Testis (tissue), 3 donors: ENCODE data around the gene EPM2A. TPM values are rescaled to one million over a fixed set of nuclear protein-coding genes. Genes with fewer than 3 reads are reported as not detected.

Experiments
- DNase-seq: peaks from one replicate; pipeline ENCODE4 v3.0.0-alpha.2; 2019
- H3K27ac ChIP-seq, 2 donors: fragments of 200-600 bp; sonication (generic); one replicate each; pipeline ENCODE4 v1.5.1; 2019
- H3K27me3 ChIP-seq: fragments of 200-600 bp; sonication (generic); one replicate; pipeline ENCODE4 v1.5.1; 2019
- H3K36me3 ChIP-seq: fragments of 200-600 bp; sonication (generic); one replicate; pipeline ENCODE4 v1.5.1; 2017; ENCODE audit warnings: low read depth; ENCODE audit errors: missing control alignments
- H3K4me1 ChIP-seq: fragments of 200-600 bp; sonication (generic); one replicate; pipeline ENCODE4 v1.5.1; 2019
- H3K4me3 ChIP-seq, 2 donors: fragments of 200-600 bp; sonication (generic); one replicate each; pipeline ENCODE4 v1.5.1; 2017 to 2019
- H3K9me3 ChIP-seq: fragments of 200-600 bp; sonication (generic); one replicate; pipeline ENCODE4 v1.5.1; 2017
- POLR2A ChIP-seq: fragments of 450-650 bp; IDR thresholded peaks from one replicate; pipeline ENCODE4 v1.6.1; 2017; ENCODE audit warnings: antibody characterized with exemption, mild to moderate bottlenecking, moderate library complexity
- WGBS, 2 donors: methylation state at CpG; one replicate each; pipeline ENCODE4 v1.1.5; 2018; 5-methylcytosine and 5-hydroxymethylcytosine counted together
- intact Hi-C: fragments of 100-400 bp; cut with DNase I; formaldehyde crosslinking; loops from one replicate; pipeline ENCODE4 v1.15.1; 2023; ENCODE audit warnings: low total_unique reads
- polyA plus RNA-seq: library from polyadenylated mRNA; stranded (reverse); fragments of 350-450 nt; fragmentation: Illumina TruSeq; extraction: RNeasy Lipid Tissue Mini Kit (QIAGEN cat#74804); gene quantifications from one replicate; pipeline ENCODE4 v1.2.3, GENCODE V29; 2014; ENCODE audit warnings: low read depth, low replicate concordance; ENCODE audit not compliant: insufficient read depth
- total RNA-seq, 2 donors: library from RNA; depleted of rRNA; stranded (reverse); fragments of >200 nt; gene quantifications; one replicate each; pipeline ENCODE4 v1.2.3, GENCODE V29; 2016
- TF ChIP-seq, protein P1 (sequence below), 3 experiments: fragments of 450-650 bp in 2 of 3; fragments of 200-600 bp in 1 of 3; sonication (generic) in 1 of 3; IDR thresholded peaks; one replicate each; pipeline ENCODE4 v1.5.1; 2016 to 2019; ENCODE audit warnings: antibody characterized with exemption in 3 of 3, mild to moderate bottlenecking in 2 of 3, moderate library complexity in 1 of 3

EPM2A gene
- total and polyA plus RNA-seq, 3 donors from 2014 or later = 20.8 to 29.2 (median 25.4) TPM

DNA sequence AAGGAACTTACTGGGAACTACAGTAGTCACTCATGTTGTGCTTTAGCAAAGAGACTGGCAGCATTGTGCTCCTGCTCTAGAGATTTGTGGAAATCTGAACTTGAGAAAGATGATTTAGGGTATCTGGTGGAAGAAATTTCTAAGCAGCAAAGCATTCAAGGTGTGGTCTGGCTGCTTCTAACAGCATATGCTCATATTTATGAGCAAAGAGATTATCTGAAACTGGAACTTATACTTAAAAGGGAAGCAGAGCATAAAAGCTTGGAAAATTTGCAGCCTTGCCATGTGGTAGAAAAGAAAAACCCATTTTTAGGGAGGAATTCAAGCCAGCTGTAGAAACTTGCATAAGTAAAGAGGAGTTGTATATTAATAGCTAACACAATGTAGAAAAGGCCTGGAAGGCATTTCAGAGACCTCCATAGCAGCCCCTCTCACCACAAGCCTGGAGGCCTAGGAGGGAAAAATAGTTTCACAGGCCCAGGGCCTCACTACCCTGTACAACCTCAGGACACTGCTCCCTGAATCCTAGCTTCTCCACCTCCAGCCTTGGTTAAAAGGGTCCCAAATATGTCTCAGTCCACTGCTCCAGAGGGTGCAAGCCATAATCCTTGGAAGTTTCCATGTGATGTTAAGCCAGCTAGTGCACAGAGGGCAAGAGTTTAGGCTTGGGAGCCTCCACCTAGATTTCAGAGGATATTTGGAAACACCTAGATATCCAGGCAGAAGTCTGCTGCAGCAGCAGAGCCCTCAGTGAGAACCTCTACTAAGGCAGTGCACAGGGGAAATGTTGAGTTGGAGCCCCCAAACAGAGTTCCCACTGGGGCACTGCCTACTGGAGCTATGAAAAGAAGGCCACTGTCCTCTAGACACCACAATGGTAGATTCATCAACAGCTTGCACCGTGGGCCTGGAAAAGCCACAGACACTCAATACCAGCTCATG is 6.6 kb downstream of the EPM2A start:
- peaks cover 3% of the 10 kb centered on the region for H3K4me1 ChIP-seq
- intact Hi-C loops = no loop called here
- 100% methylated on average over 1 of the region's 1 CpG for WGBS, 2 donors

DNA sequence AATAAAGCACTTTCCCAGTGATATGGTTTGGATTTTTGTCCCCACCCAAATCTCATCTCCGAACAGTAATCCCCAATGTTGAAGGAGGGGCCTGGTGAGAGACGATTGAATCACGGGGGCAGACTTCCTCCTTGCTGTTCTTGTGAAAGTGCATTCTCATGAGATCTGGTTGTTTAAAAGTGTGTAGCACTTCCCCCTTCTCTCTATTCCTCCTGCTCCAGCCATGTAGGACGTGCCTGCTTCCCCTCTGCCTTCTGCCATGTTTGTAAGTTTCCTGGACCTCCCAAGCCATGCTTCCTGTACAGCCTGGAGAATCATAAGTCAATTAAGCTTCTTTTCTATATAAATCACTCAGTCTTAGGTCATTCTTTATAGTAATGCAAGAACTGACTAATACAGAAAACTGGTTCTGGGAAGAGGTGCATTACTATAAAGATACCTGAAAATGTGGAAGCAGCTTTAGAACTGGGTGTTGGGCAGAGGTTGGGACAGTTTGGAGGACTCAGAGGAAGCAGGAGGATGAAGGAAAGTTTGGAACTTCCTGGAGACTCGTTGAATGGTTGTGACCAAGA is 7.4 kb downstream of the EPM2A start:
- Histone ChIP-seq H3K9me3 (no peaks in the 10 kb centered on the region), H3K36me3 (no peaks in the 10 kb centered on the region), H3K4me3 (no peak overlapping the region), H3K27me3 (no peaks in the 10 kb centered on the region), H3K27ac (no peak overlapping the region), H3K4me1 (no peaks in the 10 kb centered on the region)
- DNase-seq = no peak
- no peak for TF ChIP-seq POLR2A
- TF ChIP-seq, protein P1, sequence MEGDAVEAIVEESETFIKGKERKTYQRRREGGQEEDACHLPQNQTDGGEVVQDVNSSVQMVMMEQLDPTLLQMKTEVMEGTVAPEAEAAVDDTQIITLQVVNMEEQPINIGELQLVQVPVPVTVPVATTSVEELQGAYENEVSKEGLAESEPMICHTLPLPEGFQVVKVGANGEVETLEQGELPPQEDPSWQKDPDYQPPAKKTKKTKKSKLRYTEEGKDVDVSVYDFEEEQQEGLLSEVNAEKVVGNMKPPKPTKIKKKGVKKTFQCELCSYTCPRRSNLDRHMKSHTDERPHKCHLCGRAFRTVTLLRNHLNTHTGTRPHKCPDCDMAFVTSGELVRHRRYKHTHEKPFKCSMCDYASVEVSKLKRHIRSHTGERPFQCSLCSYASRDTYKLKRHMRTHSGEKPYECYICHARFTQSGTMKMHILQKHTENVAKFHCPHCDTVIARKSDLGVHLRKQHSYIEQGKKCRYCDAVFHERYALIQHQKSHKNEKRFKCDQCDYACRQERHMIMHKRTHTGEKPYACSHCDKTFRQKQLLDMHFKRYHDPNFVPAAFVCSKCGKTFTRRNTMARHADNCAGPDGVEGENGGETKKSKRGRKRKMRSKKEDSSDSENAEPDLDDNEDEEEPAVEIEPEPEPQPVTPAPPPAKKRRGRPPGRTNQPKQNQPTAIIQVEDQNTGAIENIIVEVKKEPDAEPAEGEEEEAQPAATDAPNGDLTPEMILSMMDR (IDR thresholded peaks at IDR 0.05) = no peak
- intact Hi-C loops = no loop called here
- WGBS, 2 donors = 84% methylated on average over 5 of the region's 5 CpGs

More for the DNA sequence above, 6.6 kb downstream of the EPM2A start:
- no peak for TF ChIP-seq POLR2A
- TF ChIP-seq, protein P1 (IDR thresholded peaks at IDR 0.05) = no peak
- H3K27me3 ChIP-seq = no peaks in the 10 kb centered on the region
- DNase-seq = no peak
- H3K9me3 ChIP-seq = no peaks in the 10 kb centered on the region
- H3K36me3 ChIP-seq = no peaks in the 10 kb centered on the region
- no peak overlapping the region for H3K4me3 ChIP-seq
- H3K27ac ChIP-seq = no peak overlapping the region

DNA sequence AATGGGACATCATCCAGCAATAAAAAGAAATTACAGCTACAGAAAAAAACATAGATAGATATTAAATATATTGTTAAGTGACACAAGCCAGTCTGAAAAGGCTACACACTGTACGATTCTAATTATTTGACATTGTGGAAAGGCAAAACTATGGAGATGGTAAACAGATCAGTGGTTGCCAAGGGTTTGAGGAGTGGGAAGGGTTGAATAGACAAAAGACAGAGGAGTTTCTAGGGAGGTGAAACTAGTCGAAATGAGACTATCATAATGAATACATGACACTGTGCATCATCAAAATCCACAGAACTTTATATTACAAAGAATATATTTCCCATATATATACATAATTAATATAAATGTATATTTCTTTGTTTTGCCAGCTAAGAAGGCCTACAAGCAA is 9.8 kb downstream of the EPM2A start:
- H3K4me3 ChIP-seq = no peak overlapping the region
- no peaks in the 10 kb centered on the region for H3K27me3 ChIP-seq
- no peak overlapping the region for H3K27ac ChIP-seq
- H3K36me3 ChIP-seq = no peaks in the 10 kb centered on the region
- intact Hi-C loops = no loop called here
- H3K9me3 ChIP-seq = no peaks in the 10 kb centered on the region
- no peaks in the 10 kb centered on the region for H3K4me1 ChIP-seq
- WGBS, 2 donors = 88 to 91% methylated on average over 2 of the region's 2 CpGs
- DNase-seq = no peak
- TF ChIP-seq, protein P1 (IDR thresholded peaks at IDR 0.05) = no peak
- no peak for TF ChIP-seq POLR2A

DNA sequence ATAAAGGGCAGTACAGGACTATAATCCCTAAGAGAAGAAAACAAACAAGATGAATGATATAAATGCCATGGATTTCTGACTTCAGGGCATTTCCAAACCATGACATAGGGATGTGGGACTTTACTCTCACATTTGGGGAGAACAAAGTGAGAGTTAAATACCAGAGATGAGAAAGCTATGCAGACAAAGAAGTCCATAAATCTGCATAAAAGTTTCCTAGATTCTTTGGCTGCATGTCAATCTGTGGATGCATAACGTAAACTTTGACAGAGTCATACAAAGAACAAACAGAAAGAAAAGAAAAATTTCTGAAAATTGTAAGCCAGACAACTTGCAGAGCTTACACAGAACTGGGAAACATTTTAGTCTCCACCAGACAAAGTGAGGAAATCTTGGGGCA is 11.7 kb downstream of the EPM2A start:
- Histone ChIP-seq H3K27me3 (no peaks in the 10 kb centered on the region), H3K36me3 (no peaks in the 10 kb centered on the region), H3K9me3 (no peaks in the 10 kb centered on the region), H3K27ac (no peak overlapping the region), H3K4me1 (no peaks in the 10 kb centered on the region), H3K4me3 (no peak overlapping the region)
- intact Hi-C loops = no loop called here
- no peak for TF ChIP-seq POLR2A
- TF ChIP-seq, protein P1 (IDR thresholded peaks at IDR 0.05) = no peak
- 69 to 74% methylated on average over 1 of the region's 1 CpG for WGBS, 2 donors
- DNase-seq = no peak
